ENCODE measurements around the gene PDLIM7.

Gene PDLIM7

GRCh38 chr5:177474846-177475562 lies 22.4 kb downstream of the PDLIM7 start:
- no peaks in the 10 kb centered on the region for H3K27me3 ChIP-seq (ENCODE audit: low read depth)
- peaks cover 9% of the 10 kb centered on the region for H3K36me3 ChIP-seq (replicated peaks)
- peaks cover 3% of the 10 kb centered on the region; the same call in 1 of the 2 replicates for H3K4me1 ChIP-seq
- in situ Hi-C loops (cut with MboI; ENCODE audit: low sequenced_read_pairs): no loop called here
- H3K9me3 ChIP-seq: no peaks in the 10 kb centered on the region
- DNase-seq (ENCODE audit: low spot score in 2 of 2): no peak
- no peak overlapping the region for H3K4me3 ChIP-seq

GRCh38 chr5:177474002-177474476 lies 23.4 kb downstream of the PDLIM7 start:
- Histone ChIP-seq H3K4me3 (no peak overlapping the region), H3K4me1 (peaks cover 3% of the 10 kb centered on the region; the same call in 1 of the 2 replicates), H3K27me3 (ENCODE audit: low read depth) (no peaks in the 10 kb centered on the region), H3K36me3 (replicated peaks) (peaks cover 15% of the 10 kb centered on the region), H3K9me3 (no peaks in the 10 kb centered on the region)
- in situ Hi-C loops (cut with MboI; ENCODE audit: low sequenced_read_pairs): no loop called here
- no peak for DNase-seq (ENCODE audit: low spot score in 2 of 2)

DNA sequence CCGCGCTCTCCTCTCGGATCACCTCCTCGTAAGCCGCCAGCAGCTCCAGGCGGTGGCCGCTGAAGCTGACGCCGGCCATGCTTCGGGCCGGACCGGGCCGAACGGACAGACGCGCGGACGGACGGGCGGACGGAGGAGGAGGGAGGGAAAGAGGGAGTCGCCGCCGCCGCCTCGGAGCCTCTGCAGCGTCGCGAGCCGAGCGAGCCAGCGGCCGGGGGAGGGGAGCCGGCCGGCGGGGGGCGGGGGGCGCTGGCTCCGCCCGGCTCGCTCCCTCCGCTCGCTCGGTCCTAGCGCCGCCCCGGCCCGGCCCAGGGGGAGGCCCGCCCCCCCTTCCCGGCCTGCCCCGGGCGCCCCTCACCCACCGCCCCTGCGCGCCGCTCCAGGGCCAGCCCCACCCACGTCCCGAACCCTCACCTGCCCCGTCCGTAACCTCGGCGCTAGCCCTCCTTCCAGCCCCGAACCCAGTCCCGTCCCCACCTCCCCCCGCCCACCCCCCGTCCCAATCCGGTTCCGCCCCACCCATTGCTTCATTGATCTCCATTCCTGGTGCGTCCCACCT lies 23.9 kb downstream of the PDLIM7 start, which contains the start of gene DBN1:
TSS of gene DBN1 (minus strand) at position 192 of the 559 bp plus-strand sequence. CDS start at position 79, 113 bp downstream.
- no peaks in the 10 kb centered on the region for H3K9me3 ChIP-seq
- in situ Hi-C loops (cut with MboI; ENCODE audit: low sequenced_read_pairs): no loop called here

GRCh38 chr5:177472460-177473442 lies 24.7 kb downstream of the PDLIM7 start:
- no peaks in the 10 kb centered on the region for H3K27me3 ChIP-seq (ENCODE audit: low read depth)
- H3K36me3 ChIP-seq (replicated peaks): peaks cover 22% of the 10 kb centered on the region
- H3K4me1 ChIP-seq: peaks cover 3% of the 10 kb centered on the region; the same call in 1 of the 2 replicates
- H3K4me3 ChIP-seq: peak overlapping the region; percentile 61
- in situ Hi-C loops (cut with MboI; ENCODE audit: low sequenced_read_pairs): no loop called here
- no peaks in the 10 kb centered on the region for H3K9me3 ChIP-seq
- DNase-seq (ENCODE audit: low spot score in 2 of 2): peak; percentile 26 to 74

More for the DNA sequence above, 23.9 kb downstream of the PDLIM7 start, which contains the start of gene DBN1:
- DNase-seq (ENCODE audit: low spot score in 2 of 2): peak; percentile 60 to 73
- H3K36me3 ChIP-seq (replicated peaks): peaks cover 16% of the 10 kb centered on the region
- peak within 1 kb of the TSS; percentile 61 for H3K4me3 ChIP-seq
- no peaks in the 10 kb centered on the region for H3K27me3 ChIP-seq (ENCODE audit: low read depth)
- peaks cover 3% of the 10 kb centered on the region; the same call in 1 of the 2 replicates for H3K4me1 ChIP-seq

DNA sequence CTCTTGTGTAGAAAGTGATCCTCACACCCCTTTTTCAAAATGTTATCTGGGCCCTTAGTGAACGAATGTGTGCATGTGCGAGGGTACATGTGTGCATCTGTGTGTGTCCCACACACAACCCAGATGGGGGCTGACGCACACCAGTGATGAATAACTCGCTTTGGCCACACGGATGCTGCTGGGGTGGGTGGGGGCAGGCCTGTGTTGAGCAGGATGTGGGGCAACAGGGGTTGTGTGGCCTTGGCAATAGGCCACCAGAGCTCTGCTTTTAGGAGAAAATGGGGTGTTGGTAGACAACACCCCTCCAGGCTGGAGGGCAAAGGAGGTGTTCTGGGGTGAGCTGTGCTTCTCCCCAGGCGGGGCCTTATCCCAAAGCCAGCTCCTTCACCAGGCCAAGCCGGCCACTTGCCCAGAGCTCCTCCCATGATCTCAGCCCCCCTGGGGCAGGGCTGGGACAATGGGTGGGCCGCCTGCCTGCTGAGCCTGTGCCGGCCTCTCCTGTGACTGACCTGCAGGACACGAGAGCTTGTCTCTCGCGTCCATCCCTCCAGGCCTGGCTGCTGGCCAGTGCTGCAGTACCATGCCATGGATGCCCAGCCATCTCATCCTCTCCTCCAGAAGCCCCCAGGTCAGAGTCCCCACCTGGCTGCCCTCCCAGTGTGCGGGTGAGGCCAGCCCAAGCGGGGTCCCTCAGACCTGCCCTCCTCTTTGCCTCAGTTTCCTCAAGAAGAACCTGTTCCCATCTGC lies 25.6 kb downstream of the PDLIM7 start:
- peaks cover 3% of the 10 kb centered on the region; the same call in 1 of the 2 replicates for H3K4me1 ChIP-seq
- H3K27me3 ChIP-seq (ENCODE audit: low read depth): no peaks in the 10 kb centered on the region
- DNase-seq (ENCODE audit: low spot score in 2 of 2): peak in 1 of 2 experiments; percentile 30
- H3K36me3 ChIP-seq (replicated peaks): peaks cover 31% of the 10 kb centered on the region
- in situ Hi-C loops (cut with MboI; ENCODE audit: low sequenced_read_pairs): no loop called here
- H3K4me3 ChIP-seq: peak overlapping the region; percentile 61
- H3K9me3 ChIP-seq: no peaks in the 10 kb centered on the region

- Histone ChIP-seq H3K36me3 (replicated peaks) (peaks cover 40% of the 10 kb centered on the region), H3K4me1 (peaks cover 3% of the 10 kb centered on the region; the same call in 1 of the 2 replicates), H3K4me3 (no peak overlapping the region), H3K27me3 (ENCODE audit: low read depth) (no peaks in the 10 kb centered on the region), H3K9me3 (no peaks in the 10 kb centered on the region)
- in situ Hi-C loops (cut with MboI; ENCODE audit: low sequenced_read_pairs): no loop called here
- DNase-seq (ENCODE audit: low spot score in 2 of 2): no peak
These were observed 26.5 kb downstream of the PDLIM7 start for GRCh38 chr5:177470759-177471536.

DNA sequence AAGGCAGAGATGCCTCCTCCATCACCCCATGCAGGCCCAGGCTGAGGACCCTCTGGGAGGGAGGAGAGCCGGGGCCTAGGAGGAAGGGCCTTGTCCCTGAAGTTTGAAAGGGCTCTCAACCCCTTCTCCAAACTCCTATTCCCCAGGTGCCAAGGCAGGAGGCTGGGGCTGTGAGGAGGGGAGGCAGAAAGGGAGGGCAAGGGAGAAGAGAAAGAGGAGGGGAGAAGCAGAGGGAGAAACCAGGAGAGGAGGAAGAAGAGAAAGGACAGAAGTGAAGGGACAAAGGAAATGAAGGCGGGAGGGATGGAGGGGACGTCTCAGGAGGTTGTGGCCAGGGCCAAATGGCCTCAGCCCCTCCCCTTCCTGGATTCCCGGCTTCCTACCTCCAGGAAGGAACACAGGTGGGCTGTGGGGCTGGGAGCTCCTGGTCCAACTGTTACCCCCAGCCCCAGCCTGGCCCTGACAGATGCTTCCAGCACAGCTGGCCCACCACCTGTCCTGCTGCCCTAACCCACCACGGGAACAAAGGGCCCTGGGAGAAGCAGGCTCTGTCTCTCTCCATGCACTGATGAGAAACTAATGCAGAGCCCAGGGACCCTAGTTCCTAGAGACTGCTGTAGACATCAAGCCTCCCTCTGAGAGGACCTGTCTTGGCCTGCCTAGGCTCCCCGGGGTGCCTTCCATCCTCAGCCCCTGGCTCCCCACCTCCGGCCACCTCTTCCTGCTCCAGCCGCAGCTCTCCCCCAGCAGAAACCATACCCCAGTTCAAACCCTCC lies 27.5 kb downstream of the PDLIM7 start:
- peaks cover 50% of the 10 kb centered on the region for H3K36me3 ChIP-seq (replicated peaks)
- no peak overlapping the region for H3K4me3 ChIP-seq
- in situ Hi-C loops (cut with MboI; ENCODE audit: low sequenced_read_pairs): no loop called here

DNA sequence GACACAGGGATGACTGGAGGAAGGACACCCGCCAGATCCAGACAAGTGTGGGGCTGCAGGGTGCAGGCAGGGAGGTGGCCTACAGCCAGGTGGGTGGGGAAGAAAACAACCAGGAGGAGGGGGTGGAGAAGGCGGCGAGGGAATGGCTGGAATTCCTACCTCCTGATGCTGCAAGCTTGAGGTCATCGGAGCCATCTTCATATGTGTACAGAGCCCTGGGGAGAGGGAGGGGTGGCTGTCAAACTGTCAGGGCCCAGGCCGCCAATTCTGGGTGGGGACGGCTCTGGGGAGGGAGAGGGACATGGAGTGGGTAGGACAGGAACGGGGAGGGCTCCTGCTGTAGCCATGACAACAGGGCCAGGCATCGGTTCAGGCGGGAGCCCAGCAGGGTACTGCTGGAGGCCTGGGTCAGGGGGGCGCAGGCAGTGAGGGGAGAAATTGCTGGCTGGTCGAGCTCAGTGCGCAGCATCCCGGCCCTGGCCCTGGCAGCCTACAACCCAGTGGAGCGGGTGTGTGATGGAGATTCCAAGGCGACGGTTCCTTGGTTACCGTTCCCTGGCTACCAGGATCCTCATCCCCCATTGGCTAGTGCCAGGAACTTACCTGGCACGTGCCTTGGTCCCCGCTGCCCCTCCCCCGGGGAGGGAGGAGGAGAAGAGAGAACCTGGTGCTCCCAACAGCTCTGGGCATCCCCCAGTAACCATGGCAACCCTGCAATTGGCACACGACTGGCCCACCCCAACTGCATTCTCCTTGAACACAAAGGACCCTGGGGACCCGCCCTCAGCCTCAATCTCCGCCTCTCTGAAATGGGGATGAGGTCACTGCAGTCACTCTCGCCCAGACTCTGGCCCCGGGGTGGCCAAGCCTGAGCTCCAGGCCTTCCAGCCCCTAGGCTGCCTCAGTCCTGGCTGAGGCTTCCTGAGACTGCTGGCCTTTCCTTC lies 28.4 kb downstream of the PDLIM7 start:
- Histone ChIP-seq H3K36me3 (replicated peaks) (peaks cover 57% of the 10 kb centered on the region), H3K9me3 (no peaks in the 10 kb centered on the region), H3K4me1 (peaks cover 1% of the 10 kb centered on the region; the same call in 1 of the 2 replicates), H3K27me3 (ENCODE audit: low read depth) (no peaks in the 10 kb centered on the region), H3K4me3 (no peak overlapping the region)
- in situ Hi-C loops (cut with MboI; ENCODE audit: low sequenced_read_pairs): no loop called here
- peak in 1 of 2 experiments; percentile 49 for DNase-seq (ENCODE audit: low spot score in 2 of 2)

More for the DNA sequence above, 27.5 kb downstream of the PDLIM7 start:
- DNase-seq (ENCODE audit: low spot score in 2 of 2): no peak
- peaks cover 3% of the 10 kb centered on the region; the same call in 1 of the 2 replicates for H3K4me1 ChIP-seq
- H3K27me3 ChIP-seq (ENCODE audit: low read depth): no peaks in the 10 kb centered on the region
- no peaks in the 10 kb centered on the region for H3K9me3 ChIP-seq

DNA sequence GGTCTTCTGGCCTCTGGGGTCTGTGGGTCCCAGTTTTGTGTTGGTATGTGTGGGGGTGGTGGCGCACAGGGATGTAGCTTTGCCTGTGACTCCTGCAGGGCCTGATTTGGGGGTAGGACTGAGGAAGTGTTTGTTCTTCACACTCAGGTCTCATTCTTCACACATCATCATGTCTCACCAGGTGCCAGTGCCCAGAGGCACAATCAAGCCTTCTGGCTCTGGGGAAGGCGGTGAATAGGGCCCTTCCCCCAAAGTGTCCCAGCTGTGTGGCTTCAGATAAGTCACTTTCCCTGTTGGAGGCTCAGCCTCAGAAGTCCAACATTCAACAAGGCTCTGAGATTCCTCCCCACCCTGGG lies 29.1 kb downstream of the PDLIM7 start:
- in situ Hi-C loops (cut with MboI; ENCODE audit: low sequenced_read_pairs): no loop called here
- no peaks in the 10 kb centered on the region for H3K27me3 ChIP-seq (ENCODE audit: low read depth)
- H3K9me3 ChIP-seq: no peaks in the 10 kb centered on the region
- H3K4me1 ChIP-seq: no peaks in the 10 kb centered on the region
- H3K4me3 ChIP-seq: no peak overlapping the region
- no peak for DNase-seq (ENCODE audit: low spot score in 2 of 2)
- H3K36me3 ChIP-seq (replicated peaks): peaks cover 64% of the 10 kb centered on the region

- in situ Hi-C loops (cut with MboI; ENCODE audit: low sequenced_read_pairs): no loop called here
- H3K27me3 ChIP-seq (ENCODE audit: low read depth): no peaks in the 10 kb centered on the region
- no peaks in the 10 kb centered on the region for H3K9me3 ChIP-seq
- DNase-seq (ENCODE audit: low spot score in 2 of 2): no peak
- H3K36me3 ChIP-seq (replicated peaks): peaks cover 68% of the 10 kb centered on the region
- no peaks in the 10 kb centered on the region for H3K4me1 ChIP-seq
- H3K4me3 ChIP-seq: no peak overlapping the region
These were observed 30.0 kb downstream of the PDLIM7 start for GRCh38 chr5:177467436-177467835.

DNA sequence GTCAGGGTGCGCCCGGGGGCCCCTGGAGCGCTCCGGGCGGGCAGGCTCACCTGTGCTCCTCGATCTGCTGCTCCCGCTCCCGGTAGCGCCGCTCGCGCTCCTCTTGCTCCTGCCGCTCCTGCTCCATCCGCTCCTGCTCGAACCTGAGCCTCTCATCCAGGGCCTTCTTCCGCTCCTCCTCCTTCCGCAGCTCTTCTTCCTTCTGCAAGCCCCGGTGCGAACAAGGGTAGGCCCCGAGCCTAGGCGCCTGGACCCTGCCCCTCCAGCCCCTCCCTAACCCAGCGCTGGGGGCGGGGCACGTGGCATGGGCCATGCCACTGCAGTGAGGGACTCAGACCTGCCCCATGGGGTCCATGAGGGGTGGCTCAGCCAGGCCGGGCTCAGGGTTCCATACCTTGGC lies 30.5 kb downstream of the PDLIM7 start:
- Histone ChIP-seq H3K4me3 (no peak overlapping the region), H3K36me3 (replicated peaks) (peaks cover 68% of the 10 kb centered on the region), H3K4me1 (no peaks in the 10 kb centered on the region), H3K9me3 (no peaks in the 10 kb centered on the region), H3K27me3 (ENCODE audit: low read depth) (no peaks in the 10 kb centered on the region)
- in situ Hi-C loops (cut with MboI; ENCODE audit: low sequenced_read_pairs): no loop called here
- no peak for DNase-seq (ENCODE audit: low spot score in 2 of 2)
